HEK293T (cell line): ENCODE measurements around the gene UNKL.

ENCODE experiments used
- FOXM1 ChIP-seq: fragments of 450-650 bp; IDR thresholded peaks from 2 replicates; pipeline ENCODE4 v1.6.1; 2017; ENCODE audit warnings: mild to moderate bottlenecking, borderline replicate concordance
- NFRKB ChIP-seq: fragments of 450-650 bp; IDR thresholded peaks from 2 replicates; pipeline ENCODE4 v1.6.1; 2016; ENCODE audit warnings: mild to moderate bottlenecking, moderate library complexity

DNA sequence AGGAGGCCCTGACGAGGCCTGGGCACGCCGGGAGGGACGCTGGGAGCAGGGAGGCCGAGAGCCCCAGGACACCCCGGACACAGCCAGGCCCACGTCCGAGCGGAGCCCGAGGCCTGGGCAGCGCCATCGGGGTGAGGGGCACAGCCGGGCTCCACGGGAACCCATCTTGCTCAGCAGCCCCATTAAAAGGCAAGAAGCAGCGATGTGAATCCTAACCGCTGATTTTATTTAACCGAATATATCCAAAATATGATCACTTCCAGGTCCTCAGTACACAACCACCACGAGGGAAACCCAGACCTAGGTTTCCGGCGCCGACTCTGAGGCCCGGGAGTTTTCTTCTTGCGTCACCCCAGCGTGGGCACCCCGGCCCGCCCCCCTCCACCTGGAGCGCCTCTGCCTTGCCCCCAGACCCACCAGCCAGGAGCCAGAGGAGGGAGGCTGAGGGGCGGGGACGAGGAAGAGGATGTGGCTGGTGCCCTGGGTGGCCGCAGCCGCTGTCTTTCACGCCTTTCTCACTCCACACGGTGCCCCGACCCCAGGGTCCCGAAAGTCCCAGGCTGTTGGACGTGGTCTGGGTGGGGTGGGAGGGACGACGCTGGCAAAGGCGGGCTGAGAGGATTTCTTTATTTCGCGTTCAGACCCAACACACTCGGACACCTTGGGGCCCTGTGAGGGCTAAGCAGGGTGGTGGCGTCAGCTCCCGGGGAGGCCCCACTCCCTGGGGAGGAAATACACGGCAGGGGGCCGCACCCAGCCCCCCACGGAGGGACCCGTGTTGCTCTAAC, 30.4 kb upstream of the UNKL start:
- no peak for TF ChIP-seq FOXM1
- no peak for TF ChIP-seq NFRKB
